NOMO-1 treated with DMSO at 0.1 percent for 48 hours (cell line): ENCODE data around the gene CLPX.
"Not testable (repeated sequence)": the region's sequence is repeated elsewhere in the genome, so short reads cannot be mapped to it uniquely, and the experiment has no call there.

ENCODE experiments used
- DNase-seq: peaks from one replicate; lab custom pipeline; 2025; ENCODE audit not compliant: unreplicated experiment; lab: John Stamatoyannopoulos, UW

Gene CLPX

DNA sequence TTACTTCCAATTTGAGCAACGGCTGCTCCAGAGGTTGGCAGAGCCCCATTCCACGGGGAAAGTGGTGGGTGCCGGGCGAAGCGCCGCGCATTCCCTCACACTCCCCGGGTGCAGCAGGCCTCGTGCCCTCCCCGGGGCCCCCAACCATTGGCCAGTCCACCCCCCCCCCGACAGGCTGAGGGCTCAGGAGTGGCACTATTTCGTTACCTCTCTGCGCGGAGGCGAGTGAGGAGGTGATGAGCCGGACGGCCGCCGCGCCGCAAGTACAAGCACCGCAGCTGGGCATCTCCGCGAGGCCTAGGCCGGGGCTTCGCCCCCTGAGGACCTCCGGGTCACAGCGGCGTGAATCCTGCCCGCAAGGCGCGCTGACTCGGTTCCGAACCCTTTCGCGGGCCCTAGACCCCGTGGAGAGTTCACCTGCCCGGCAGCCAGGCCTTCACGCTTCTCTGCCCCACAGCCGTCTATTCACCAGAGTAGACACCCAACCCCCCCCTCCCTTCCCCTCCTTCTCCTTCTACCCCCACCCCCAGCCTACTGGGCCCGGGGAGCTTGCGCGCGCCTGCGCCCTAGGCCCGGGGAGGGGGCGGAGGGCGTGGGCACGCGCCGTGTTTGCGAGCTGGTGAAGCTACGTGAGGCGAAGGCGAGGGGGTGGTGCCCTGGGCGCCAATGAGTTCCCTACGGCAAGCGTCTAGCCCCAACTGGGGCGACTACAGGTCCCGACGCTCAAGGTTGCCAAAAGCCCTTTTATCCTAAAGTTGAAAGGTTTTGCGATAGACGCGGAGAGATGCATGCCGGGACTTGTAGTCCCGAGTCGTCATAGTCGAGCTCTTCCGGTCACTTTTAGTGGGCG is at the start of gene CLPX:
TSS of gene CLPX (minus strand) at position 475 of the 850 bp plus-strand sequence. CDS start at position 286, 189 bp downstream.
- DNase-seq, result peak; percentile 97

DNA sequence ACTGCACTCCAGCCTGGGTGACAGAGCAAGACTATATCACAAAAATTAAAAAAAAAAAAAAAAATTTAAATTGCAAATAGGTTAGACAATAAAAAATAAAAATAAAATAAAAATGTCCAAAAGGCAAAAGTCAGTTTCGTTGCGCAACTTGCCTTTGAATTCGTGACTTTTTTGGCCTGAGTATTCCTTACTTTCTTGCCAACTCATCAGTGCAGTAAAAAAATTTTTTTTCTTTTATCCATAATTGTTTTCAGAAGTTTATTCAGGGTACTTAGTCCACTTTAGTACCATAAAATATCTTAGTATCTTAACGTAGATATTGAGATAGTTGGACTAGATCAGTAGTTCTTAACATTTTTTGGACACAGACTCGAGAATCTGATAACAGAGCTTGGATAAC is 48.6 kb upstream of the CLPX start:
- no peak for DNase-seq

DNA sequence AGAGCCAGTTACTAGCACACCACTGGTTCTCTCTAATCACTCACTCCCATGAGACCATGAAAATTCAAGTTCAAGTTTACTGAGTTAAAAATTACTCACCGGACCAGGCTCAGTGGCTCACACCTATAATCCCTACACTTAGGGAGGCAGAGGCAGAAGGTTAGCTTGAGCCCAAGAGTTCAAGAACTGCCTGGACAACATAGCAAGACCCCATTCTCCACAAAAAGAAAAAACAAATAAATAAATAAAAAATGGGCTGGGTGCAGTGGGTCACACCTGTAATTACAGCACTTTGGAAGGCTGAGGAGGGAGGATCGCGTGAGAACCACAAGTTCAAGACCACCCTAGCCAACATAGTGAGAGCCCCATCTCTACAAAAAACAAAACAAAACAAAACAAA is 47.4 kb upstream of the CLPX start:
- DNase-seq, result no peak

DNA sequence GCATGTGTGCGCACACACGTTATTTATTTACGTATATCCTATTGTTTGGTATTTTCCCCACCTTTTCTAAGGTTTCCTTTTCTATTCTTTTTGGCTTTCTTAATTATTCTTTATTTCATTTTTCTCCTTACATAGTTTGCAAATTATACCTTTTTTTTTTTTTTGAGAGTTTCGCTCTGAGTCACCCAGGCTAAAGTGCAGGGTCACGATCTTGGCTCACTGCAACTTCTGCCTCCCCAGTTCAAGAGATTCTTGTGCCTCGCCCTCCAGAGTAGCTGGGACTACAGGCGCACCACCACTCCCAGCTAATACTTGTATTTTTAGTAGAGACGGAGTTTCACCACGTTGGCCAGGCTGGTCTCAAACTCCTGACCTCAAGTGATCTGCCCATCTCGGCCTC is 46.2 kb upstream of the CLPX start:
- DNase-seq, result no peak

DNA sequence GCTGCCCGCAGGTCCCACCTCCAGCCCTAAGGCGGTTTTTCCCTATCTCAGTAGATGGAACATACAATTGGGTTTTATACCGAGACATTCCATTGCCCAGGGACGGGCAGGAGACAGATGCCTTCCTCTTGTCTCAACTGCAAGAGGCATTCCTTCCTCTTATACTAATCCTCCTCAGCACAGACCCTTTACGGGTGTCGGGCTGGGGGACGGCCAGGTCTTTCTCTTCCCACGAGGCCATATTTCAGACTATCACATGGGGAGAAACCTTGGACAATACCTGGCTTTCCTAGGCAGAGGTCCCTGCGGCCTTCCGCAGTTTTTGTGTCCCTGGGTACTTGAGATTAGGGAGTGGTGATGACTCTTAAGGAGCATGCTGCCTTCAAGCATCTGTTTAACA is 41.8 kb upstream of the CLPX start:
- DNase-seq, result not testable (repeated sequence)

DNA sequence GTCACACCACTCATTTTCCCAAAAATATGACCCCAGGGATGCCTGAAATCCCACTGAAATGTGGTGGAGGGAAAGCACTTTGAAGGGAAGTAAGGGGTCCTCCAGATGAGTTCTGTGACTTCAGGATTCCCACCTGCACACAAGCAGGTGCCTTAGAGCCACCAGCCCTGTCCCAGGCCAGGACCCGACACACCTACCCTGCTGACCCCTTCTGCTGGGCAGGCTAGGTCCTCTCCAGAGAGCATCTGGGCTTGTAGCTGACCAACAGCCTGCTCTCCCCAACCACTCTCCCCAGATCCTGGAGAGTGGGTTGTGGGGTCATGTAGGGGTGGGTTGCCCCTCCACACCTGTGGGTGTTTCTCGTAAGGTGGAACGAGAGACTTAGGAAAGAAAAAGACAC is 41.1 kb upstream of the CLPX start:
- DNase-seq, result no peak

DNA sequence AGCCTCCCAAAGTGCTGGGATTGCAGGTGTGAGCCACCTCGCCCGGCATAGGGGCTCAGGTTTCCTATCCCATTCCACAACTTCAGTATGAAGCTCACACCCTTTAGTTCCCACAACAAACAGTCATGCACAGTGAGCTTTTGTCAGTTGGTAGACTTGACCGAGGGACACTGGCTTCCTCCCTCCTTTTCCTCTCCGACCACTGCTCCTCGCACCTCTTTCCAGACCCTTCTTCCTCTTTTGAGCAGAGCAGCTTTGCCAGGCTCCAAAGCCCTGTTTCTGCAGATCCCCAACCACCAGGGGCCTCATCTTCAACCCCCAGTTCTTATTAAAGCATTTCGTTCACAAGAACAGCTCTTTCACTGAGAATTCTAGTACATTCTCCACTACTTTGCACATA is 38.9 kb upstream of the CLPX start:
- DNase-seq, result peak; percentile 45

DNA sequence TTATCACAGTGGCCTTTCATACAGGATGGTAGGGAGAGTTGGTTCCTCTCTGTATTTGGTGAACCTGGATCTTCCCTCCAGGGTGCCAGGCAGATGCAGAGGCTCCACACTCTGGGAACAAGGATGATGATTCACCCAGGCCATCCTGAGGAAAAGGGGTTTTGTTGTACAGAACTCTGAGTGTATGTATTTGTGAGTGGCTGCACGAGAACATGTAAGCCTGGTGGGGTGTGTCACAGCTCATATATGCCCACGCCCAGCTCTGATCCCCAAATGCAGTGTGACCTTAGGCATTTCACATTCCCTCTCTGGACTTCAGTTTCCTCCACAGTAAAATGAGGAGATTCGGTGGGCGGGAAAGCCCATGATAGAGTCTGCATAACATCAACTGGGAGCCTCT is 37.7 kb upstream of the CLPX start:
- DNase-seq, result no peak

DNA sequence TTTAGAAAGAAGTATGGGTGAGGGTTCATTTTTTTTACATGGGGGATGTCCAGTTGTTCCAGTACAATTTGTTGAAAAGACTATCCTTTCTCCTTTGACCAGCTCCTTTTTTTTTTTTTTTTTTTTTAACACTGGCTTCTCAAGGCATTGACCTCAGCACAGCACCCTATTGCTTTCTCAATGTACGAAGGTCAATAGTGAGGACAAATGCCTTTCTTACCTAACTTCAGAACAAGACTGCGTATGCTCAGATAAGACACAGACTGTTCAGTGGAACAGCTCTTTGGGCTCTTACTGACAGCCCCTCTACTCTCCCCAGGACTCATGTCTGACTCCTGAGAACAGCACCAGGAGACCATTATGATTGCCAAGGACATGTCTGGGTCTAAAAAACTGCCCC is 36.6 kb upstream of the CLPX start:
- no peak for DNase-seq

DNA sequence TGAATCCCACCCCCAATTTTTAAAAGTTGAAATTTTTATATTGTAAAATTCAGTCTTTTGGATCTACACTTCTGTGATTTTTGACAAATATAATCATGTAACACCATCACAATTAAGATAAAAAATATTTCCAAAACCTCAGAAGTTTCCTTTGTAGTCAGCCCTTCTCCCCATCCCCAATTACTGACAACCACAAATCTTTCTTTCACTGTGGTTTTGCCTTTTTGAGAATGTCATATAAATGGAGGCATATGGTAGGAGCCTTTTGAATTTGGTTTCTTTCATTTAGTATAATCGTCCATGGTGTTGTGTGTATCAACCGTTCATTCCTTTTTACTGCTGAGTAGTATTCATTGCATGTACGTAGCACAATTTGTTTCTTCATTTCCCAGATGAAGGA is 34.0 kb upstream of the CLPX start:
- DNase-seq, result no peak

DNA sequence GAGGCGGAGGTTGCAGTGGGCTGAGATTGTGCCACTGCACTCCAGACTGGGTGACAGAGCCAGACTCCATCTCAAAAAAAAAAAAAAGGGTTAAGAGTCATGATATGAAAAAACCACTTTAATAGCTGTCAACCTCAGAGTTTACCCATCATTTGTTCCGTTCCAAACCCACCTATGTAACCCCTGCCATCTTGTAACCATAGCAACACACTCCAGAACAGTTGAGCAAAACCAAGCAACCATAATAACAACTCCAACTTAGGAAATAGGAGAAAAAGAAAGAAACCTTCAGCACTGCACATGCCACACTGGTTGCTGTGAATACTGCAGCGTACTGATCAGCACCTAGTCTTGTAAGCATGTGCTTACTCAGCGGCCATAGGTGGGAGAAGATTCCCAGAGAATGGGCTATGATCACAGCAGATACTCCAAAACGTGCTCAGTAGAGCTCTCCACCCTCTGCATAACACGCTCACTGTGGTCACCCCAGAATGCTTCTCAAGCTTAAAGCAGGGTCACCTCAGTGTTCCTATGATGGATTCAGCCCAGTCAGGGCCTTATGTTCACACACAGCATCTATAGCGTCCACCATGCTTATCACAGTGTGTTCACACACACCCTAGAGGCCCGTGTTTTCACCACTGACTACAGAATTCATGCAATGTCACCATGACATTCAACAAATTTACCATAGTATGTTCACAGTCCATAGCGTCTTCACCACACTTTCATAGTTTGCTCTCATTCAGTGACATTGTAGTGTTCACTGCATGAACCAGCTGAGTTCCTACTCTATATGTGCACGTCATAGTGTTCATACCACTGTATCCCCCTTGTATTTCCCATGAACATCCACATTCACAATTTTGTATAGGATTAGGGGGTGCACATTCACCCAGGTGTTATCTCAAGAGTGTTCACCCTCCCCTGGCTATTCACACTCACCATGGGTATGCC is 32.7 kb upstream of the CLPX start:
- no peak for DNase-seq

DNA sequence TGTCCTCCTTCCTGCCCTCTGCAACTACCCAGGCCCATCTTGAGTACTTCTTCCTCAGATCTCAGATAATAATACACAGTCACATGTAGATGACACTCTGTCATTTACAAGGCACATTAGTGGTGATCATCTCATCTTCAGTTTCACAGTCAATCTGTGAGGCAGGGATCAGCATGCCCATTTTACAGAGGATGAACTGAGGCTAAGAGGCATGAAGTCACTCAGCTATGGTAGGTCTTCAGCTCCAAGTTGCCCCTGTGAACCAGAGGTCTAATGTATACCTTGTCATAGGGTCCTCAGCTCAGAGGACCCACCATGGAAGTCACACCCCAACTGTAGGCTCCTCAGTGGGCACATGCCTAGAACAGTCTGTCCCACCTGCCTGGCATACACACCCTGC is 30.4 kb upstream of the CLPX start:
- DNase-seq, result no peak

DNA sequence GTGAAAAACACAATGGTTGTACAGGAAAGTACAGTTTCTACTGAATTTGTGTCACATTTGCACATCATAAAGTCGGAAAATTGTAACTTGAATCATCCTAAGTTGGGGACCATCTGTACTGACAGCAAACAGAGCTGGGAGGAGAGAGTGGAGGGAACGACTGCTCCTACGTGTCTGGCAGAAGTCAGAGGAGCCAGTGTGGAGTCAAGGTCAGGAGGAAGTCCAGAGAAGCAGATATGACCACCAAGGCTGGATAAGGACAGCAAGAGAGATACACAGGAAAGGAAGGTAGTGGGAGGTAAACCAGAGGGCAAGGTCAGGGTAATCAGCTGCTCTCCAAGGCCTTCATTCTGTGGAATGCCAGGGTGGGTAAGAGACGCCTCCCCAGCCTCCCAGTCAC is 28.9 kb upstream of the CLPX start:
- DNase-seq, result no peak

DNA sequence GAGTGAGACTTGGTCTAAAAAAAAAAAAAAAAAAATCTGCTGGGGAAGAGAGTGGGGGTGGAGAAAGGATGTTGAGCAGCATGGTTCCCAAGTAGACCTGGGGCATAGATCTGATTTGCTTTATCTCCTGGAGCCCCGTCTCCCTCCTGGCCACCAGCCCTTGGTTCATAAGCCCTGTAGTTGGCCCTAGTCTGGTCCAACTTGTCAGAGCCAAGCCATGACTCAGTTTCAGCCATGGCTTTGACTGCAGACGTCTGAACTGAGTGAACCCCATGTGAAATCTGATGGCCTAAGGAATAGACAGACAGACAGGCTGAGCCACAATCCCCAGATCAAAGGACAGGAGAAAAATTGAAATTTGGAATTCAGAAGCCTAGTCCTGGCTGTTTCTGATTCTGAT is 28.1 kb upstream of the CLPX start:
- no peak for DNase-seq

DNA sequence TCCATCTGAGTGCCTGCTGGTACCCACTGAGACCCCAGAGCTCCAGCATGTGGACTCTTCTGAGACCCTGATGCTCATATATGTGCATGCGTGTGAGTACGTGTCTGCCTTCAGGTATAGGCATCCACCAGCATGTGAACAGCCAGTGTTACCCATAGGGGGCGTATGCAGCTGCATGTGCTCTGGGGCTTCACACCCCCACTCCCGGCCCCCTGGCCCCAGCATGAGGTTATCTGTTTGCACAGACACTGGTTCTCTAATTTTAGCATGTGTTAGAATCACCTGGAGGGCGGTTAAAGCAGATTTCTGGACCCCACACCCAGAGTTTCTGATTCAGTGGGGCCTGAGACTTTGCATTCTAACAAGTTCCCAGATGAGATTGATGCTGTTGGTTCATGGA is 27.0 kb upstream of the CLPX start:
- DNase-seq, result no peak

DNA sequence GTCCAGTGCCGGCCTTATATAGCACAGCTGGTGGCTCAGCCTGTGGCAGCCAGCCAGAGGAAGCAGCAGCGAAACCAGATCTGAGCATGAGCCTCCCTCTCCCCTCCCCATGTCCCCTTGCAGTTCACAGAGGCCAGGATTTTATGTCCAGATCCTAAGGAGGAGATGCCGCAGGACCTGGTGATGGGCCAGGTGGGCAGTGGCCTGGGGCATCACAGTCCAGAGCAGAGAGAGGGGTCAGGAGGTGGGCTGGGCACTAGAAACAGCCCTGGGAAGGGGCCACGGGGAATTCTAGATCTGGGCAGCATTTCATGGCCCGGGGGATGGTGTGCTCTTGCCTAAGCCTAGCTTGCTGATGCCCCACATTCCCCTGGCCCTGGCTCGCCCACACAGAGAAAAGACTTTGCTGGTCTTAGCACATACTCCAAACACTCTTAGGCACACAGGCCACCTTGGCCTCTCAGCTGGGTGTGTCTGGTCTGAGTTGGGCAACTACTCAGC is 26.4 kb upstream of the CLPX start:
- DNase-seq, result no peak

DNA sequence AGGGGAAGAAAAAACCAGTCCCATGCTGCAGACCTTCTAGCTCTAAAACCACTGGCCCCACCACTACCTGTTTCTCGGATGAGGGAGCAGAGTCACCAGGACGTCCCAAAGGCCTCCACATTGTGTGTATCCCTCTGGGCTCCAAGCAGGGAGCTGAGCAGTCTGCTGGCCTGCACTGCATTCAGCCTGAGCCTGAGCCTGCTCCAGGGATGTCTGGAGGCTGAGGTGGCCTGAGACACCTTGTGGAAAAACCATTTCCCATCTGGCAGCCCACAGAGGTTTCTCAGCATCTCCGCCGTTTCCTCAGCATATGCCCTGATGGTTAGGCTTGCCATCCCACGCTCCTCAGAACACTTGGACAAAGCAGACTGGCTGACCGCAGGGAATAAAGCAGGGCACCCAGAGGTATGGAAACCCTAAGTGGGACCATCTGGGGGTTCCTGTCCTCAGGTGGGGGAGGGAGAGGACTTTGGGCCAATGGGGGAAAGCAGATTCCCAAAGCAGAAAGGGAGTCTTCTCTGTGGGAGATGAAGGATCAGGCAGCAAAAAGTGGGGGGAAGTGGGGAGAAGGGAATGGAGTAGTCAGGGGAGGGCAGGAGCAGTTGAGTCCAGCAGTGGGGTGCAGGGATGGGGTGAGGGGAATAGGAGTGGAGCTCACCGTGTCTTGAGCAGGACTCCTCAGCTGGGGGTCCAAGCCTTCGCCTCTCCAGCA is 25.8 kb upstream of the CLPX start, which contains the start of gene CILP:
TSS of gene CILP (minus strand) at position 704 of the 712 bp plus-strand sequence. CDS start 1,718 bp downstream, outside the sequence.
- no peak for DNase-seq

DNA sequence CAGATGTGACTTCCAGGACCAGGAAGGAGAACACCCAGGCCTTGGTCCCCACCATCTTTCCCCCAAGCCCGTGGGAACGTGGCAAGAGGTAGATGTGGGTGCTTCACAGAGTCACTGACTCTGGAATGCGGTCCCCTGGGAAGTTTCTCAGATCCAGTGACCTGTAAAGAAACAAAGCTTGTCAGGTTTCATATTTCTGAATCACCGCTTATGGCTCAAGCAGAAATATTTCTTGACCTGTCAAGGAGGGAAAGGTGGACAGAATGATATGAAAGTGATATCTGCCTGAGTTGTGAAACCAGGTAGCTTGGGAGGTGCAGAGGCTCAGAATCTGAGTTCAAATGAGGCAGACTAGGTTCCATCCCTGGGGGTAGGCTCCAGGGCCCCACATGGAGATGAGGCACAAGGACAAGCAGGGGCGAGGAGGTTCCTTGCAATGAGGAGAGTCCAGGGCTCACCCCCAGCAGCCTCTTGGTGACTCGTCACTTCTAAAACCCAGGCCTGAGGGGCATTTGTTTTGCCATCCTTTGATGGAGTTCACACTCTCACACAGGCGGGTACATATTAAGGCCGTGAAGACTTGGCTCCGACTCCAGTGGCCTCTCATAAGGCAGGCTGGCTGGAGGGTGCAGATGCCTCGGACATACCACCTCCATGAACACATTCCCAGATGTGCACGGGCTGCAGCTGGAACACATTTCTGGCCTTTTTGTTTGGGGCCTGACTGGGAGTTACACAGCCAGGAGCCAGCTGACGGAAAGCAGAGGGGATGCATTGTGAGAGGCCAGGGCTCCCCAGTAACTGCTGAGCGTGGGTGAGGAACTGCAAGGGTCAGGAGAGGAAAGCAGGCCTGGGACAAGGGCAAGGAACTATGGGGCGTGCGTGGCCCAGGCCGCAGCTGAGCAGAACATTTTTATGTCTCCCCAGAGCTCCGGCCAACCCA is 24.8 kb upstream of the CLPX start:
- DNase-seq, result no peak

DNA sequence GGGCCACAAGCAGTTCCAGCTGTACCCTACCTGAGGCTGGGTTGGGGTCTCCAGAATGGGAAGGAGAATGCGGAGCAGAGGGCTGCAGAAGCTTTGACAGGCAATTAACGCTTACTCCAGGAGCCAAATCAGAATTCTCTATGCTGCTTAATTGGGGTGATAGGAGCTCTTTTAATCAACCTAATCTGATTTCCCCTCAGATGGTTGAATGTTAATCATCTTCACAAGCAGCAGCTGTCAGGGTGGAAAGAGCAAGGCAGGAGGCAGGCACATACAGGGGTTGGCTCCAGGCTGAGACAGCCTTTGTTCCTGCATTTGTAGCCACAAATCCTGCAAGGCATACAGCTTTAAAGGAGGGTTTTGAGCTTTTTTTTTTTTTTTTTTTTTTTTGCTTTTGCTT is 23.5 kb upstream of the CLPX start:
- no peak for DNase-seq

DNA sequence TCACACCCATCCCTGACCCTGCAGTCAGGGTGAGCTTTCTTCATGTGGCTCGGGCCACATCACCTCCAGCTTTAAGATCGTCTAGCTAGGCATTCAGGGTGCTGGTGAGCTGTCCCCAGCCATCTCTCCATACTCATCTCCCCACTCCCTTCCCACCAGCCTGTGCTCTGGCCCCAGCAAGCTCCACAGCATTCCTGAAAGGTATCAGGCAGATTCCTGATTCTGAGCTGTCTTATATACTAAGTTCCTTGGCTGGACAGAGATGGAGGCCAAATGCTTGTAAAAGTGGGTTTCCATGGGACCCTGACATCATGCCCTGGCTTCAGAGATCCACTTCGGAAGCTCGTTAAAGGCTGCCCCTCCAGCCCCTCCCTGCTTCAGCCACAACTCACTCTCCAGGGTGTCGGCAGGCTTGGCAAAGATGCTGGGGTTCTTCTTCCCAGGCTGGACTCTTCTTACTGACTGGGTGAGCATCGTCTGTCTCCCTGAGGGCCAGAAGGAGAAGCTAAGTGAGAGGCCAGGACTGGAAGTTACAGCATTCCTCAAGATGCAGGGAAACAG is 22.2 kb upstream of the CLPX start:
- DNase-seq, result no peak
